Effector memory CD4-positive, alpha-beta T cell (primary cell): Measurements from ENCODE around the gene SYF2.

Source experiments
- DNase-seq, 3 donors: peaks; one replicate each; pipeline ENCODE4 v3.0.0-alpha.2; 2020
- H3K27ac ChIP-seq: 2 replicates; pipeline ENCODE4 v1.7.0; 2013; ENCODE audit warnings: mild to moderate bottlenecking, low read length, moderate library complexity; ENCODE audit not compliant: insufficient read depth, poor library complexity, severe bottlenecking
- H3K27me3 ChIP-seq: replicated peaks from 2 replicates; pipeline ENCODE4 v1.7.0; 2013; ENCODE audit warnings: mild to moderate bottlenecking, low read length; ENCODE audit not compliant: insufficient read depth, control insufficient read depth, poor library complexity, severe bottlenecking
- H3K36me3 ChIP-seq: 2 replicates; pipeline ENCODE4 v1.7.0; 2013; ENCODE audit warnings: mild to moderate bottlenecking, low read length, moderate library complexity; ENCODE audit not compliant: control insufficient read depth, insufficient read depth
- H3K4me1 ChIP-seq: 2 replicates; pipeline ENCODE4 v1.7.0; 2013; ENCODE audit warnings: low read length, mild to moderate bottlenecking; ENCODE audit not compliant: control insufficient read depth, insufficient read depth, poor library complexity, severe bottlenecking
- H3K4me3 ChIP-seq: 2 replicates; pipeline ENCODE4 v1.7.0; 2013; ENCODE audit warnings: low read length, low read depth, mild to moderate bottlenecking; ENCODE audit not compliant: insufficient read depth, poor library complexity, severe bottlenecking
- H3K9me3 ChIP-seq: 2 replicates; pipeline ENCODE4 v1.7.0; 2013; ENCODE audit warnings: mild to moderate bottlenecking, low read length, moderate library complexity; ENCODE audit not compliant: control insufficient read depth

The SYF2 gene

DNA sequence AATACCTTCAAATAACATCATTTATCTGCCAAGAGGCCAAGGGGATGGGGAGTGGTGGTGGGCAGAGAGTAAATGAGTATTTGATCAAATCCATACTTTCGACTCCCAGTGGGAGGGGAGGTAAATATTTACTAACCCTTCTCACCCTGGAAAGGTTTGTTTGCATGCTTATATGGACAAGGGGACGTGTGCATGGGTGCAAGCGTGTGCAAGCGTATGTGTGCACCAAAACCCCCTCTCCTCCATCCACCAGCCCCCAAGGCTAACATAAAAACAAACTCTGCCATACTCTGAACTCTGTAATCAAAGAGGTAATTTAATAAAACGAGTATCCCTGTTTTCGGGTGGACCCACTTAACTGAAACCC lies 58.0 kb downstream of the SYF2 start:
- H3K27me3 ChIP-seq, result no peaks in the 10 kb centered on the region
- no peaks in the 10 kb centered on the region for H3K36me3 ChIP-seq
- no peak overlapping the region for H3K4me3 ChIP-seq
- no peak overlapping the region for H3K27ac ChIP-seq
- H3K9me3 ChIP-seq, result no peaks in the 10 kb centered on the region
- no peak for DNase-seq
- no peaks in the 10 kb centered on the region for H3K4me1 ChIP-seq

DNA sequence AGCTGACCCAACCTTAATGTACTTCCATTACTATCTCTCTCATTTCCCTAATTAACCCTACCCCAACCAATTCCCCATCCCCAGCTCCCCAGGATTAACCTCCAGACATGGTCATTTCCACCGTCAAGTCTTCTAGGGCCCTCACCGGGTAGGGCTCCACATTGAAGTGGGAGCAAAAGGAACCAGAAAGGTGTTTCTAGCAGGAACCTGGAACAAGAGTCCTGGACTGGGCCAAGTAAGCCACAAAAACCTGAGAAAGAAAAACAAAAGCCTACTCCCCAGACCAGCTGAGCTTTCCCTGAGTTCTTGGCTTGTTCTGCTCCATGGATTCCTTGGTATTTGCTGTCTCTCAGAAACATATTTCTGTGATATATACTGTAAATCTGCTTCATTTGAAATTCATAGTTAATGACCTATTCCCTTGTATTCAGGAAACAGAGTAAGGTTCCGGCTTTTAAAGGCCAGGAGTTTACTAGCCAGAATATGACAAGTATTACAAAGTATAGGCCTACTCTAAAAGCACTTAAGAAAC lies 58.4 kb downstream of the SYF2 start:
- Histone ChIP-seq H3K9me3 (no peaks in the 10 kb centered on the region), H3K4me1 (no peaks in the 10 kb centered on the region), H3K4me3 (no peak overlapping the region), H3K36me3 (no peaks in the 10 kb centered on the region), H3K27ac (no peak overlapping the region), H3K27me3 (no peaks in the 10 kb centered on the region)
- no peak for DNase-seq
